NOMO-1 (cell line): Measurements from ENCODE around the gene PHACTR1.
"Not testable (repeated sequence)": the region's sequence is repeated elsewhere in the genome, so short reads cannot be mapped to it uniquely, and the experiment has no call there.

Experiments
- DNase-seq, 2 experiments: peaks; one replicate each; lab custom pipeline; 2025; ENCODE audit not compliant: unreplicated experiment in 2 of 2; lab: John Stamatoyannopoulos, UW

The PHACTR1 gene

GRCh38 chr6:13243745-13244144 lies 527.2 kb downstream of the PHACTR1 start:
- not testable (repeated sequence) for DNase-seq

DNA sequence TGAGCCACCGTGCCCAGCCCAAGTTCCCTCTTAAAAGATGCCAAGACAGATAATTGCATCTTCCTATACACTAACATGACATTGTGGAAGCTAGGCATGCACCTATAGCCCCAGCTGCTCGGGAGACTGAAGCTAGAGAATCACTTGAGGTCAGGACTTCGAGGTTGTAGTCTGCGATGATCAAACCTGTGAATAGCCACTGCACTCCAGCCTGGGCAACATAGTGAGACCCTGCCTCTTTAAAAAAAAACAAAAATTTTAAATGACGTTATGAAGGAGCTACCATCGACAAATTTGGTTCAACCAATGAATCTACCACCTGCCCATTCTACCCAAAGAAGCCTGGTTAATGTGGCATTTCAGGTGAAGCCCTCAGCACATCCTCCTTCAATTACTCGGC lies 531.1 kb downstream of the PHACTR1 start:
- no peak for DNase-seq

GRCh38 chr6:13248053-13248452 lies 531.5 kb downstream of the PHACTR1 start:
- DNase-seq = no peak

DNA sequence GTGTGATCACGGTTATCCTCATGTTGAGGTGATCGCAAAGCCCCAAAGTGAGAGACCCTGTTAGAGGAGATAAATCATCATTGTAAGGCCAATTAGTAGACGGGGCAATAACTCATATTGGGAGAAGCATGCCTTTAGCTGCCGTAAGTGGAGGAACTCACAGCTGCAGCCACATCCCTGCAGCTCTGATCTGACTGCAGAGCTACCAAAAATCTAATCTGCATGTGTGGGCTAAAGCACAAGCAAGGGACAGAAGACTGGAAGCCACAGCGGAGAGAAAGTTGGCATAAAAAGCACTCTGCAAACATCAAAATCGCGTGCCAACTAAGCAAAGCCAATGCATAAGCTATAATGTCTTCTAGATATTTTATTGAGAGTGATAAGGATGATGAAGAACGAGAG lies 532.0 kb downstream of the PHACTR1 start:
- DNase-seq = no peak

DNA sequence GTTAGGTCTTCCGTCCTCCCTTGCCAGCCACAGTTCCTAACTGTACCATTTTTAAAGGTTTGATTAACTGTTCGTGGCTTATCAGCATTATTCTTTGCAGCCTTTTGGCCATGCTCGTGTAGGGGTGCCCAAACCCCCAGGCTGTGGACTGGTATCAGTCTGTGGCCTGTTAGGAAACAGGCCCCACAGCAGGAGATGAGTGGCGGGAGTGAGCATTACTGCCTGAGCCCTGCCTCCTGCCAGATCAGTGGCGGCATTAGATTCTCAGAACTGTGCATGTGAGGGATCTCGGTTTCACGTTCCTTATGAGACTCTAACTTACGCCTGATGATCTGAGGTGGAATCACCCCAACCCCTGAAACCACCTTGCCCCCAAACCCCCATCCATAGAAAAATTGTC lies 532.4 kb downstream of the PHACTR1 start:
- no peak for DNase-seq

DNA sequence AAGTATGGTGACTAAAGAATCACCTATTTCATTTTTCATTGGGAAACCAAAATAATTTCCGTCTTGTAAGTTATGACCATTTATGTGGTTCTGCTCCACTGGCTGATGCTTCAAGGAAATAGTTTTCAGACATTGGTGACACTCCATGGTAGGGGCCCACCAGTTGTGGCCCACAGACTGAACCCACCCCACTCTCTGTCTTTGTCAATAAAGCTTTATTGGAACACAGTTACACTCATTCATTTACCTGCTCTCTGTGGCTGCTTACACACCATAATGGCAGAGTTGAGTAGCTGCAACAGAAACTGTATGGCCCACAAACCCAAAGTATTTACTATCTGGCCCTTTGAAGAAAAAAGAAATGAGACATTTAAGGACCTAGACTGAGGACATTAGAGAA lies 533.2 kb downstream of the PHACTR1 start:
- DNase-seq = no peak

DNA sequence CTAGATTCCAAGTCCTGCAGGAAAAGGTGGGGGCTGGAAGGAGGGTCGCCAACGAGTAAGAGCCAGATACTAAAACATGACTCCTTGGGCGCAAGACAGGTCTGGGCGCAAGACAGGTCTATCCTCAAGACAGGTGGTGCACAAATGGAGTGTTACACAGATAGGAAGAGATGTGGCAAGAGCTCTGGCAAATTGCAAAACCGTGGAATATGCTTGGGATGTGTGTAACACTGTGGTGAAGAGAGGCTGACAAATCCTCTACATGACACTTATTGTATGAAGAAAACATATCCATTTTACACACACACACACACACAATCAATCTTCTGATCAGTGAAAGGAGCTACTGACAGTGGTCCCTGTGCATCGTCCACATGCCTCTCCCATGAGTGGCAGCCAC lies 534.1 kb downstream of the PHACTR1 start:
- DNase-seq = no peak

DNA sequence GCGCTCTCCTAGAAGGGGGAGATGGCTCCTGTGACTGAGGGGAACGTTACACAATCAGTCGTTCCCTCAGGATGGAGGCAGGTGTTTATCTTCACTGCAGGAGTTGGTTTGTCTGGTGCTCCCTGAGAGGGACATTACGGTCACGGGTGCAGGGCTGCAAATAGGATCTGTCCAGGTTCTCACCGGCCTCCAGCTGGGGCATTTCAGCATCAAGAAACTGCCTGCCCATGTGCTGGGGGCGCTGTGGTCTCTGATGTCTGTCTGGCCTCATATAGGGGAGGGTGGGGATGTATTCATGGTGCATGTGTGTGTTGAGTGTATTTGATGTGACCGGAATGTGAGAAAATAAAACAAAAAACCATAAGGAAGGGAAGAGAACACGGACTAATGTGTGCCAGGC lies 534.7 kb downstream of the PHACTR1 start:
- DNase-seq = no peak

DNA sequence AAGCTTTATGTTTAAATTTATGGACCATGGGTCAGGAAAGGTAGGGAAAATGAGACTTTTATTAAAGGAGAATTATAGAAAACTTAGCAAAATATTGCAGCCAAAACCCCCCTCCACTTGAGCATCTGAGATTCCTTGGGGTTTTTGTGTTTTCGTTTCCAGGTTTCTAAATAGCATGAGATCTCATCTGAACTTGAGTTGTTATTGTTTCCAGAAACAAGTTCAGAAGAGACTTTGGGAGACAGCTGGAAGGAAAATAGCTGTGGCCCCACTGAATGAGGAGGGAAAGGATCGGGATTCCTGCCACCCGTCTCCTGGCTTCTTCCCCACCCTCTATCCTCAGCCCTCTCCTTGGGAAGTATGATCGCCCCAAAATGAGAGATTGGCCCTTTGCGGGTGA lies 536.2 kb downstream of the PHACTR1 start:
- no peak for DNase-seq

DNA sequence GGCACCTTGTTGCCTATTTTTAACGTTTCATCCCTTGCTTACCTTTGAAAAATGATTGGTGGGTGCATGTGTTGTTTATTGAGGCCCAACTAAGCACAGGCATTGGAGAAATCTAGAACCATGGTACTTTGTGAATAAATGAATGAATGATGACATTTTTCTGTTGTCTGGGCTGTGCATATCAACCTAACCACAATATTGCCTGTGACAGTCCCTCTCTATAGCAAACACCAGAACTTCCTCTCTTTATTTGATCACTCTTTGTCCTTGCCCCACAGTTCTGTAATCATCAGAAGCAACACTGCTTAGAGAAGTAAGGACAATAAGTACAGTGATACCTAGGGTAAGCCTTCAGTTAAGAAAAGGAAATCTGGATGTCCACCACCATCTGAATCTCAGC lies 536.7 kb downstream of the PHACTR1 start:
- DNase-seq = peak; percentile 55 to 87

- DNase-seq = peak; percentile 46 to 73
These were observed 539.9 kb downstream of the PHACTR1 start for GRCh38 chr6:13256266-13257001.

GRCh38 chr6:13259393-13259792 lies 542.8 kb downstream of the PHACTR1 start:
- DNase-seq = no peak

- no peak for DNase-seq
These were observed 543.6 kb downstream of the PHACTR1 start for GRCh38 chr6:13260101-13260598.

DNA sequence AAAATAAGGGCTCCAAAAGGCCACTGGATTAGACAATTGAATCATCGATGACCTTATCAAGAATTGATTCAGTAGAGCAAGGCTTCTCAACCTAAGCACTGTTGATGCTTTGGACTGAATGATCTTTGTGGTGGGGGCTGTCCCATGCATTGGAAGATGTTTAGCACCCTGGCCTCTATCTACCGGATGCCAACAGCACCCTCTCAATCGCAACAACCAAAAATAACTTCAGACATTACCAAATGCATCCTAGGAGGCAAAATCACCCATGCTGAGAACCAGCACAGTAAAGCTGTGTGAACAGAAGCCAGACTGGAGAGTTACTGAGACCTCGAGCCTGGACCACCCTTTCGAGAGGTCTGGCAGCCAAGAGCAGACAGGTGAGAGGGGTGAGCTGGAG lies 544.3 kb downstream of the PHACTR1 start:
- no peak for DNase-seq

GRCh38 chr6:13261464-13261994 lies 545.0 kb downstream of the PHACTR1 start:
- peak; percentile 79 to 97 for DNase-seq

- DNase-seq = peak in 1 of 2 experiments; percentile 25
These were observed 546.0 kb downstream of the PHACTR1 start for GRCh38 chr6:13262302-13263230.

GRCh38 chr6:13263669-13264068 lies 547.1 kb downstream of the PHACTR1 start:
- no peak for DNase-seq

DNA sequence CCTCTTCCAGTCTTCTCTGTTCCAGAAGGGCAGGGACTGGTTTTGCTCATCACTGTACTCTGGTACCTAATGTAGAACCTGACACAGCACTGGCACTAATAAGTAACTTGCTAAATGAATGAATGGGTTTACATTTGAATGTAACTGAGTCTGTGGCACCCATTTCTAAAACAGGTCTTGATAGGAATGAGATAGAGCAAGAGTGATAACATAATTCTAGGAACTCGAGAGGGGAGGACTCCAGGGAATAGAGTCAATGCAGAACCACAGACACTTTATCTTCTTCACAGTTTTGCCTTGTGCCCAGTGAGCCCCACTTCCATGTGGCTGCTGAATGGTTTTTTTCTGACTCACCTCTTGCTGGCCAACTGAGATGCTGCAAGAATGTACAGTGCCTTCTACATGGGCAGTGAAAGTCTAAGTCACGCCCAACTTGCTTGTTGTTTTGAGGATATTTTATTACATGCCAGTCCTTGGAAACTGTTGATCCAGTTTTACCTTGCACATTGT lies 550.6 kb downstream of the PHACTR1 start:
- DNase-seq = no peak

DNA sequence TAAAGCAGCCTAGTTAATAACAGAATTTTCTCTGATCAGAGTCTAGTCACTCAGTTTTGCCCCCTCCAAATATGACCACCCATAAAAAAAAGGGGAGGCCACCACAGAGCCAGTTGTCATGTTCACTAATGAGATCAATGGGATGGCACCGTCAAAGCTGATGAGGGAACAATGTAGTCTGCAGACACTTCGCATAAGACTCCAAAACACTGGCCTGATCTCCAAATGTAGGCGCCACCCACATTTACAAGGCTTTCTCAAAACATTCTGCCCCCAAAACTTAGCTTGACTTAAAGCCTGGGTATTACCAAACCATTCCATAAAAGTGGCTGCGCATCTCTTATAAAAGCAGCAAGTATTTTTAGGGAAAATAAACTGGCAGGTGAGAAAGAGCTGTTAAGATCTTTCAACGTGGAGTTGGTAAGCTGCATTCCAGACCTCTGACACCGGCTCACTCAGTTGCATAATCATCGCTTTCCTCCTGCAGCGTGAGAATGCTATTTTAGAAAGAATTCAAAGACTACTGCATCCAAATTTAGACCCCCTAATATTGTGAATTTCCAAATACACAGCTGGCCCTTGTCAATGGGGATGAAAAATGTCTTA lies 552.4 kb downstream of the PHACTR1 start:
- DNase-seq = peak; percentile 32 to 50

DNA sequence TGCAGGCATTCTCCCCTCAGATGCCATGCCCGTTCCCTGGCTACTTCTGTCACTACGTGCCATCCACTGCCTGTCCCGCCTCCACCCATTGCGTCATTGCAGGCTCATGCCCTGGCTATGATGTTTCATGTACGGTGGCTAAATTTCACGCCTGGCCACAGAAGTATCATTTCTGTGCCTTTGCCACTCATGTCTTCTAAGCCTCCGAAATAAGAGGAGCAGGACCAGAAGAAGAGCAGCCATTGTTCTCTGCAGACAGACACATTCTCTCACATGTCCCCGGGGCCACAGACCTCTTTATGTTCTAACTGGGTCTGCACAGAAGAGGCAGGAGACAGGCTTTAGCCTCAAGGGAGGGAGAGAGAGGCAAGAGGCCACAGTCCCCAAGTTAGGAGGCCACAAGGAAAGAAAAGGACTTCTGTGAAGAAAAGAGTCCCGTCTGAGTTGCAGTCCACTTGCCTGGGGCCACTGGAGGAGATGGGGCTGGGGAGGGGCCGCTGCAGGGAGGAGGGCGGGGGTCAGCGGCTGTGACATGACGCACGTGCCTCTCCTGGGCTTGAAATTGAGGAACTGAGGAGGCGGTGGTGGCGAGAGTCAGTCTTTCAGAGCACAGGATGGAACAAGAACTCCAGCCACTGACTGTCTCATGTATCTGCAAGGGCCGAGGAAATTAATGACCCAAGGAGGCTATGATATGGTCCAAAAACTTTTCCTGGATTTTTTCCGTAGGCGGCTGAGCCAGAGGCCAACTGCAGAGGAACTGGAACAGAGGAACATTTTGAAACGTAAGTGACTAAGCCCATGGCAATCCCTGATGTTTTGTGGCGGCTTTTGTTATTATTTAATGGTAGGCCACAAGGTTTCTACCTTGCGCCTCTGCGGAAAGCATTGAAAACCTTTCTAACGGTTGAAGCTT lies 555.8 kb downstream of the PHACTR1 start:
- DNase-seq = peak; percentile 75 to 78
